HepG2 (cell line): ENCODE results near the gene DIPK1A. TPM values are rescaled to one million over a fixed set of nuclear protein-coding genes. Genes with fewer than 3 reads are reported as not detected.

Experiments used
- ASH2L ChIP-seq: fragments of 300-600, 200-600 bp; sonication (generic); IDR thresholded peaks from 2 replicates; pipeline ENCODE4 v1.7.0; 2017; ENCODE audit warnings: low read depth, mild to moderate bottlenecking, moderate library complexity, mixed read lengths, low read length; ENCODE audit not compliant: insufficient read length
- DMAP1 ChIP-seq: IDR thresholded peaks from 2 replicates; pipeline ENCODE4 v1.6.1; 2016
- HNRNPL ChIP-seq: fragments of 200-400 bp; formaldehyde crosslinking; IDR thresholded peaks from 2 replicates; pipeline ENCODE4 v1.6.1; 2017; ENCODE audit warnings: mild to moderate bottlenecking, low read depth, low read length
- HOXA3 ChIP-seq: sonication (generic); formaldehyde crosslinking; IDR thresholded peaks from 2 replicates; pipeline ENCODE4 v1.5.0; 2020; ENCODE audit warnings: missing genetic modification reagents
- MAFK ChIP-seq, 2 experiments: IDR thresholded peaks in 1 of 2; conservative IDR thresholded peaks in 1 of 2; 2 replicates each; pipeline ENCODE4 v1.6.1; 2011; ENCODE audit warnings: improper control_type of control experiment in 2 of 2, low read length in 2 of 2
- MED1 ChIP-seq: sonication (generic); formaldehyde crosslinking; IDR thresholded peaks from 2 replicates; pipeline ENCODE4 v1.4.0; 2020; ENCODE audit warnings: missing genetic modification reagents
- MIER3 ChIP-seq: IDR thresholded peaks from 2 replicates; pipeline ENCODE4 v1.6.1; 2016; ENCODE audit warnings: missing compliant biosample characterization, borderline replicate concordance
- NONO ChIP-seq, 2 experiments: fragments of 450-650 bp in 1 of 2; sonication (generic) in 1 of 2; formaldehyde crosslinking in 1 of 2; IDR thresholded peaks in 1 of 2; conservative IDR thresholded peaks in 1 of 2; 2 replicates each; pipeline versions ENCODE4 v1.6.1 to v1.8.0; 2017 to 2022; ENCODE audit warnings: mild to moderate bottlenecking in 1 of 2, missing genetic modification reagents in 1 of 2, moderate library complexity in 1 of 2
- SIN3A ChIP-seq: IDR thresholded peaks from 2 replicates; pipeline ENCODE4 v1.6.1; 2011; ENCODE audit warnings: low read depth, mild to moderate bottlenecking, control low read depth, low read length, borderline replicate concordance
- THAP11 ChIP-seq: IDR thresholded peaks from 2 replicates; pipeline ENCODE4 v1.6.1; 2016; ENCODE audit warnings: missing biosample characterization, missing genetic modification reagents
- TSC22D2 ChIP-seq: sonication (generic); formaldehyde crosslinking; IDR thresholded peaks from 2 replicates; pipeline ENCODE4 v1.5.1; 2020; ENCODE audit warnings: missing genetic modification reagents, mild to moderate bottlenecking, borderline replicate concordance
- ZFP1 ChIP-seq: IDR thresholded peaks from 2 replicates; pipeline ENCODE4 v1.6.1; 2016
- ZNF333 ChIP-seq: sonication (generic); formaldehyde crosslinking; IDR thresholded peaks from 2 replicates; pipeline ENCODE4 v1.4.0; 2020; ENCODE audit warnings: mild to moderate bottlenecking, missing genetic modification reagents, borderline replicate concordance
- ZNF460 ChIP-seq: sonication (generic); formaldehyde crosslinking; IDR thresholded peaks from 2 replicates; pipeline ENCODE4 v1.5.1; 2020; ENCODE audit warnings: missing genetic modification reagents, mild to moderate bottlenecking, borderline replicate concordance
- ZNF678 ChIP-seq: sonication (generic); formaldehyde crosslinking; IDR thresholded peaks from 2 replicates; pipeline ENCODE4 v1.4.0; 2020; ENCODE audit warnings: mild to moderate bottlenecking, missing genetic modification reagents
- ZNF691 ChIP-seq: sonication (generic); formaldehyde crosslinking; IDR thresholded peaks from 2 replicates; pipeline ENCODE4 v1.4.0; 2020; ENCODE audit warnings: missing genetic modification reagents, low read depth, mild to moderate bottlenecking, borderline replicate concordance
- ZNF737 ChIP-seq: sonication (generic); formaldehyde crosslinking; IDR thresholded peaks from 2 replicates; pipeline ENCODE4 v1.5.0; 2020; ENCODE audit warnings: missing genetic modification reagents, mild to moderate bottlenecking, borderline replicate concordance
- polyA plus RNA-seq, 8 experiments: library from polyadenylated mRNA; depleted of rRNA in 3 of 8; stranded (reverse) in 7 of 8; unstranded in 1 of 8; fragments of >200 nt; fragmentation: Illumina TruSeq in 4 of 8; extraction: Trizol in 4 of 8; gene quantifications; 2 replicates each; pipeline versions ENCODE4 v1.2.1 to v1.2.3, GENCODE V29; 2011 to 2016; ENCODE audit warnings: low read depth in 4 of 8, missing spikeins in 1 of 8, mixed read lengths in 1 of 8; ENCODE audit not compliant: insufficient read depth in 1 of 8
- total RNA-seq, 5 experiments: library from RNA; depleted of rRNA; stranded (reverse); fragments of >200 nt; fragmentation: Illumina TruSeq; extraction: Trizol; gene quantifications; 2 replicates each; pipeline ENCODE4 v1.2.3, GENCODE V29; 2016; ENCODE audit warnings: low read depth in 1 of 5
- TF ChIP-seq, protein P1 (sequence below): IDR thresholded peaks from 2 replicates; pipeline ENCODE4 v1.6.1; 2012; ENCODE audit warnings: low read depth, low read length, improper control_type of control experiment
- TF ChIP-seq, protein P2 (sequence below): sonication (generic); formaldehyde crosslinking; IDR thresholded peaks from 2 replicates; pipeline ENCODE4 v1.5.0; 2020; ENCODE audit warnings: mild to moderate bottlenecking, missing genetic modification reagents, moderate library complexity
- TF ChIP-seq, protein P3 (sequence below): IDR thresholded peaks from 2 replicates; pipeline ENCODE4 v1.6.1; 2016; ENCODE audit warnings: low read depth
- TF ChIP-seq, protein P4 (sequence below): sonication (generic); formaldehyde crosslinking; IDR thresholded peaks from 2 replicates; pipeline ENCODE4 v1.5.0; 2020; ENCODE audit warnings: missing genetic modification reagents

DIPK1A gene
- total and polyA plus RNA-seq, 2 of the 13 experiments (the other 11 are each of a cell fraction or from before 2014, with no cell fraction given): 8.4 TPM

GRCh38 chr1:92960395-92961130 lies 699 bp downstream of the DIPK1A start (continued):
- TF ChIP-seq SIN3A (peak; percentile 53; the same call in 1 of the 2 replicates), TSC22D2 (peak; percentile 5; the same call in 1 of the 2 replicates), HOXA3 (no peak), HNRNPL (0 out of 2 replicates have a peak, but pooled peaks have one; percentile 55), ZNF737 (CRISPR knock-in tag) (peak; percentile 53; the same call in 1 of the 2 replicates), ZNF333 (CRISPR knock-in tag) (0 out of 2 replicates have a peak, but pooled peaks have one; percentile 15), MED1 (peak; percentile 25; the same call in 1 of the 2 replicates), DMAP1 (CRISPR knock-in tag) (peak; percentile 43; the same call in 1 of the 2 replicates), ZFP1 (peak; percentile 18; the same call in 1 of the 2 replicates), MAFK (conservative IDR thresholded peaks at IDR 0.05 in 1 of 2, IDR thresholded peaks at IDR 0.05 in 1 of 2; ENCODE audit: low read length in 2 of 2) (0 out of 4 replicates have a peak, but pooled peaks of 1 of the 2 experiments have one; percentile 18), MIER3 (CRISPR knock-in tag) (0 out of 2 replicates have a peak, but pooled peaks have one; percentile 5), ZNF678 (CRISPR knock-in tag) (0 out of 2 replicates have a peak, but pooled peaks have one; percentile 52), ASH2L (peak; percentile 74), ZNF460 (CRISPR knock-in tag) (no peak), THAP11 (CRISPR knock-in tag) (peak; percentile 58; the same call in 1 of the 2 replicates), NONO (IDR thresholded peaks at IDR 0.05) (no peak), NONO (CRISPR knock-in tag; conservative IDR thresholded peaks at IDR 0.05) (0 out of 2 replicates have a peak, but pooled peaks have one; percentile 43), ZNF691 (CRISPR knock-in tag) (peak; percentile 54; the same call in 1 of the 2 replicates)
- TF ChIP-seq, protein P1, sequence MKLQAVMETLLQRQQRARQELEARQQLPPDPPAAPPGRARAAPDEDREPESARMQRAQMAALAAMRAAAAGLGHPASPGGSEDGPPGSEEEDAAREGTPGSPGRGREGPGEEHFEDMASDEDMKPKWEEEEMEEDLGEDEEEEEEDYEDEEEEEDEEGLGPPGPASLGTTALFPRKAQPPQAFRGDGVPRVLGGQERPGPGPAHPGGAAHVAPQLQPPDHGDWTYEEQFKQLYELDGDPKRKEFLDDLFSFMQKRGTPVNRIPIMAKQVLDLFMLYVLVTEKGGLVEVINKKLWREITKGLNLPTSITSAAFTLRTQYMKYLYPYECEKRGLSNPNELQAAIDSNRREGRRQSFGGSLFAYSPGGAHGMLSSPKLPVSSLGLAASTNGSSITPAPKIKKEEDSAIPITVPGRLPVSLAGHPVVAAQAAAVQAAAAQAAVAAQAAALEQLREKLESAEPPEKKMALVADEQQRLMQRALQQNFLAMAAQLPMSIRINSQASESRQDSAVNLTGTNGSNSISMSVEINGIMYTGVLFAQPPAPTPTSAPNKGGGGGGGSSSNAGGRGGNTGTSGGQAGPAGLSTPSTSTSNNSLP: peak; percentile 69
- TF ChIP-seq, protein P2, sequence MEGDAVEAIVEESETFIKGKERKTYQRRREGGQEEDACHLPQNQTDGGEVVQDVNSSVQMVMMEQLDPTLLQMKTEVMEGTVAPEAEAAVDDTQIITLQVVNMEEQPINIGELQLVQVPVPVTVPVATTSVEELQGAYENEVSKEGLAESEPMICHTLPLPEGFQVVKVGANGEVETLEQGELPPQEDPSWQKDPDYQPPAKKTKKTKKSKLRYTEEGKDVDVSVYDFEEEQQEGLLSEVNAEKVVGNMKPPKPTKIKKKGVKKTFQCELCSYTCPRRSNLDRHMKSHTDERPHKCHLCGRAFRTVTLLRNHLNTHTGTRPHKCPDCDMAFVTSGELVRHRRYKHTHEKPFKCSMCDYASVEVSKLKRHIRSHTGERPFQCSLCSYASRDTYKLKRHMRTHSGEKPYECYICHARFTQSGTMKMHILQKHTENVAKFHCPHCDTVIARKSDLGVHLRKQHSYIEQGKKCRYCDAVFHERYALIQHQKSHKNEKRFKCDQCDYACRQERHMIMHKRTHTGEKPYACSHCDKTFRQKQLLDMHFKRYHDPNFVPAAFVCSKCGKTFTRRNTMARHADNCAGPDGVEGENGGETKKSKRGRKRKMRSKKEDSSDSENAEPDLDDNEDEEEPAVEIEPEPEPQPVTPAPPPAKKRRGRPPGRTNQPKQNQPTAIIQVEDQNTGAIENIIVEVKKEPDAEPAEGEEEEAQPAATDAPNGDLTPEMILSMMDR: peak; percentile 93
- TF ChIP-seq, protein P3, sequence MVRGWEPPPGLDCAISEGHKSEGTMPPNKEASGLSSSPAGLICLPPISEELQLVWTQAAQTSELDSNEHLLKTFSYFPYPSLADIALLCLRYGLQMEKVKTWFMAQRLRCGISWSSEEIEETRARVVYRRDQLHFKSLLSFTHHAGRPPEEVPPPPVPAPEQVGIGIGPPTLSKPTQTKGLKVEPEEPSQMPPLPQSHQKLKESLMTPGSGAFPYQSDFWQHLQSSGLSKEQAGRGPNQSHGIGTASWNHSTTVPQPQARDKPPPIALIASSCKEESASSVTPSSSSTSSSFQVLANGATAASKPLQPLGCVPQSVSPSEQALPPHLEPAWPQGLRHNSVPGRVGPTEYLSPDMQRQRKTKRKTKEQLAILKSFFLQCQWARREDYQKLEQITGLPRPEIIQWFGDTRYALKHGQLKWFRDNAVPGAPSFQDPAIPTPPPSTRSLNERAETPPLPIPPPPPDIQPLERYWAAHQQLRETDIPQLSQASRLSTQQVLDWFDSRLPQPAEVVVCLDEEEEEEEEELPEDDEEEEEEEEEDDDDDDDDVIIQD (CRISPR knock-in tag): peak; percentile 56; the same call in 1 of the 2 replicates
- TF ChIP-seq, protein P4, sequence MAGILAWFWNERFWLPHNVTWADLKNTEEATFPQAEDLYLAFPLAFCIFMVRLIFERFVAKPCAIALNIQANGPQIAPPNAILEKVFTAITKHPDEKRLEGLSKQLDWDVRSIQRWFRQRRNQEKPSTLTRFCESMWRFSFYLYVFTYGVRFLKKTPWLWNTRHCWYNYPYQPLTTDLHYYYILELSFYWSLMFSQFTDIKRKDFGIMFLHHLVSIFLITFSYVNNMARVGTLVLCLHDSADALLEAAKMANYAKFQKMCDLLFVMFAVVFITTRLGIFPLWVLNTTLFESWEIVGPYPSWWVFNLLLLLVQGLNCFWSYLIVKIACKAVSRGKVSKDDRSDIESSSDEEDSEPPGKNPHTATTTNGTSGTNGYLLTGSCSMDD (CRISPR knock-in tag): no peak
